ENCODE results near the gene KCNG3.

GRCh38 chr2:42414648-42415047, 79.1 kb downstream of the KCNG3 start:
- no peak for TF ChIP-seq POLR2A (IDR thresholded peaks at IDR 0.05; ENCODE audit: low read depth)
- TF ChIP-seq POLR2AphosphoS5 (IDR thresholded peaks at IDR 0.05) = no peak
- no peak for TF ChIP-seq CTCF (IDR thresholded peaks at IDR 0.05)
- no peak for TF ChIP-seq EP300 (IDR thresholded peaks at IDR 0.05)
